ENCODE results near the gene TRIM65. TPM values are rescaled to one million over a fixed set of nuclear protein-coding genes. Genes with fewer than 3 reads are reported as not detected.

The TRIM65 gene
- polyA plus RNA-seq, 1 donor from 2014 or later: 1.5 TPM

GRCh38 chr17:75895370-75896155, 1.2 kb downstream of the TRIM65 start:
- Histone ChIP-seq H2AFZ (ENCODE audit: low read depth, low read length) (no peak overlapping the region), H3K27me3 (ENCODE audit: insufficient read depth, low read depth, low read length) (no peaks in the 10 kb centered on the region), H3K79me2 (replicated peaks; ENCODE audit: insufficient read depth, low read length) (no peaks in the 10 kb centered on the region), H3K9ac (ENCODE audit: low read length) (no peak overlapping the region), H3K36me3 (ENCODE audit: insufficient read depth, low read length) (no peaks in the 10 kb centered on the region), H3K9me3 (ENCODE audit: low read length) (no peaks in the 10 kb centered on the region), H3K4me2 (ENCODE audit: low read length) (no peak overlapping the region), H3K27ac (ENCODE audit: low read length) (no peak overlapping the region), H3F3A (ENCODE audit: insufficient read depth, low read length, poor library complexity, severe bottlenecking) (no peaks in the 10 kb centered on the region), H3K9me2 (ENCODE audit: insufficient read depth, low read length) (no peaks in the 10 kb centered on the region), H3K4me3 (ENCODE audit: low read length) (no peak overlapping the region), H4K20me1 (ENCODE audit: insufficient read depth) (no peaks in the 10 kb centered on the region)
- TF ChIP-seq REST (IDR thresholded peaks at IDR 0.05; ENCODE audit: borderline replicate concordance) (no peak), RAD21 (conservative IDR thresholded peaks at IDR 0.05) (no peak), MXI1 (conservative IDR thresholded peaks at IDR 0.05; ENCODE audit: poor library complexity, severe bottlenecking) (no peak), EP300 (conservative IDR thresholded peaks at IDR 0.05; ENCODE audit: poor library complexity, severe bottlenecking) (no peak), TAF1 (IDR thresholded peaks at IDR 0.05; ENCODE audit: low read depth) (no peak), SMC3 (conservative IDR thresholded peaks at IDR 0.05; ENCODE audit: poor library complexity) (no peak), POLR2AphosphoS5 (IDR thresholded peaks at IDR 0.05) (no peak), EZH2 (IDR thresholded peaks at IDR 0.05; ENCODE audit: borderline replicate concordance, insufficient read depth, low read length, poor library complexity, severe bottlenecking) (no peak), CTCF (IDR thresholded peaks at IDR 0.05; ENCODE audit: poor library complexity, severe bottlenecking) (no peak)

- Histone ChIP-seq H3K9me2 (ENCODE audit: insufficient read depth, low read length) (no peaks in the 10 kb centered on the region), H3K27me3 (ENCODE audit: insufficient read depth, low read depth, low read length) (no peaks in the 10 kb centered on the region), H3K9me3 (ENCODE audit: low read length) (no peaks in the 10 kb centered on the region), H3K4me3 (ENCODE audit: low read length) (no peak overlapping the region), H3K36me3 (ENCODE audit: insufficient read depth, low read length) (no peaks in the 10 kb centered on the region), H3K4me2 (ENCODE audit: low read length) (no peak overlapping the region), H3F3A (ENCODE audit: insufficient read depth, low read length, poor library complexity, severe bottlenecking) (no peaks in the 10 kb centered on the region), H3K79me2 (replicated peaks; ENCODE audit: insufficient read depth, low read length) (no peaks in the 10 kb centered on the region), H3K27ac (ENCODE audit: low read length) (no peak overlapping the region), H3K9ac (ENCODE audit: low read length) (no peak overlapping the region), H4K20me1 (ENCODE audit: insufficient read depth) (no peaks in the 10 kb centered on the region), H2AFZ (ENCODE audit: low read depth, low read length) (no peak overlapping the region)
- TF ChIP-seq REST (IDR thresholded peaks at IDR 0.05; ENCODE audit: borderline replicate concordance): no peak
These were observed 2.6 kb downstream of the TRIM65 start for GRCh38 chr17:75894049-75894733.

All from neural cell (in vitro differentiated cells).